Activated CD4-positive, alpha-beta memory T cell treated with anti-CD3 and anti-CD28 coated beads, Interleukin-2, amount 10 ng/mL, durations not matched to agents 7 days and 5 days (primary cell): ENCODE results near the gene AMHR2. TPM values are rescaled to one million over a fixed set of nuclear protein-coding genes. Genes with fewer than 3 reads are reported as not detected.
"Not testable (repeated sequence)": the region's sequence is repeated elsewhere in the genome, so short reads cannot be mapped to it uniquely, and the experiment has no call there.

Experiments
- CTCF ChIA-PET: fragments of 350-600 bp; sonication (Branson Sonifier 250); formaldehyde crosslinking; loops from one replicate; lab custom pipeline; 2021; ENCODE audit warnings: antibody characterized with exemption, inconsistent platforms; lab: Charles Lee
- POLR2A ChIA-PET: fragments of 350-600 bp; sonication (Branson Sonifier 250); formaldehyde crosslinking; loops from one replicate; lab custom pipeline; 2021; ENCODE audit warnings: antibody characterized with exemption; lab: Charles Lee
- DNase-seq: peaks from one replicate; pipeline ENCODE4 v3.0.0-alpha.2; 2020
- H3K27ac Mint-ChIP-seq: one replicate; pipeline ENCODE4 v1.8.0; 2021; ENCODE audit warnings: mild to moderate bottlenecking, mixed read lengths
- H3K27me3 Mint-ChIP-seq: one replicate; pipeline ENCODE4 v1.8.0; 2021; ENCODE audit warnings: mixed read lengths
- H3K36me3 Mint-ChIP-seq: one replicate; pipeline ENCODE4 v1.8.0; 2021; ENCODE audit warnings: low read depth, mixed read lengths
- H3K4me1 Mint-ChIP-seq: one replicate; pipeline ENCODE4 v1.8.0; 2021; ENCODE audit warnings: mixed read lengths
- H3K4me3 Mint-ChIP-seq: one replicate; pipeline ENCODE4 v1.8.0; 2021; ENCODE audit warnings: mild to moderate bottlenecking, mixed read lengths
- H3K9me3 Mint-ChIP-seq: one replicate; pipeline ENCODE4 v1.8.0; 2021; ENCODE audit warnings: mixed read lengths
- total RNA-seq, 2 experiments: library from RNA; stranded (reverse); gene quantifications; one replicate each; pipeline ENCODE4 v1.2.3, GENCODE V29; 2021

The AMHR2 gene
- not detected for total RNA-seq

DNA sequence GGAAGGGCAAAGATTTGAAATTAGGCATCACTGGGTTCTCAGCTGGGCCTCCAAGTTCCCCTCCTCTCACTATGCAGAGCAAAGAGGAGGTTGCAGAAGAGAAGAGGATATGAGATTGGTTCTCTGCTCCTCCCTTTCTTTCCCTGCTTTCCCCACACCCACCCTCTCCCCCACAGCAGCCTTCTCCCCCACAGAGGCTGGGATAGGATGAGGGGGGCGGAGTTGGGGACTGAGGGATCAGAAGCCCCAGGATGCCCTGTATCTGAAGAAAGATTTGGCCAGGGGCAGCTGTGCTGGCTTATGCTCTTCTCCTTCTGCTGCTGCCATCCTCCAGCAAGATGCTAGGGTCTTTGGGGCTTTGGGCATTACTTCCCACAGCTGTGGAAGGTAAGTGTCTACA, at the start of gene AMHR2:
AMHR2 (plus strand) TSS at position 259 of the 400 bp plus-strand sequence; CDS start at position 339, 80 bp downstream.
- ChIA-PET CTCF (interaction anchor here (1.4 to 7.8 kb wide), 3 partner anchors 69 to 100 kb away, joined by 3 to 138 read pairs (median 6); no protein-coding TSS in a partner anchor), POLR2A (interaction anchor here (0.8 kb wide), 1 partner anchor 18 kb away, joined by 3 read pairs; the partner anchor contains the start of gene PRR13)
- Mint-ChIP-seq H3K4me3 (no peak within 1 kb of the TSS), H3K27ac (no peak within 1 kb of the TSS), H3K4me1 (peaks cover 28% of the 10 kb centered on the region), H3K27me3 (peaks cover 4% of the 10 kb centered on the region), H3K9me3 (no peaks in the 10 kb centered on the region), H3K36me3 (no peaks in the 10 kb centered on the region)
- no peak for DNase-seq

DNA sequence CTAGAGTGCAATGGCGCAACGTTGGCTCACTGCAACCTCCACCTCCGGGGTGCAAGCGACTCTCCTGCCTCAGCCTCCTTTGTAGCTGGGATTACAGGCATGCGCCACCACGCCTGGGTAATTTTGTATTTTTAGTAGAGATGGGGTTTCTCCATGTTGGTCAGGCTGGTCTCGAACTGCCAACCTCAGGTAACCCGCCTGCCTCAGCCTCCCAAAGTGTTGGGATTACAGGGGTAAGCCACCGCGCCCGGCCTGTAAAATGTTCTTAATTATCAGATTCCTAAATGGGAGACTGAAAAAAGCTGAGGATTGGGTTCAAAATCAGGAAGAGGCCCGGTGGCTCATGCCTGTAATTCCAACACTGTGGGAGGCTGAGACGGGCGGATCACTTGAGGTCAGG, 49.4 kb upstream of the AMHR2 start:
- DNase-seq, H3K27me3 Mint-ChIP-seq, H3K4me3 Mint-ChIP-seq, H3K36me3 Mint-ChIP-seq, H3K9me3 Mint-ChIP-seq: not testable (repeated sequence)
- POLR2A ChIA-PET: interaction anchor here (1.0 kb wide), 1 partner anchor 49 kb away, joined by 3 read pairs; no protein-coding TSS in a partner anchor
- H3K27ac Mint-ChIP-seq: peak overlapping the region; percentile 76
- CTCF ChIA-PET: interaction anchor here (0.8 to 1.2 kb wide), 4 partner anchors 30 to 53 kb away, joined by 3 read pairs; partner anchors contain the start of gene AAAS
- peaks cover 38% of the 10 kb centered on the region for H3K4me1 Mint-ChIP-seq

DNA sequence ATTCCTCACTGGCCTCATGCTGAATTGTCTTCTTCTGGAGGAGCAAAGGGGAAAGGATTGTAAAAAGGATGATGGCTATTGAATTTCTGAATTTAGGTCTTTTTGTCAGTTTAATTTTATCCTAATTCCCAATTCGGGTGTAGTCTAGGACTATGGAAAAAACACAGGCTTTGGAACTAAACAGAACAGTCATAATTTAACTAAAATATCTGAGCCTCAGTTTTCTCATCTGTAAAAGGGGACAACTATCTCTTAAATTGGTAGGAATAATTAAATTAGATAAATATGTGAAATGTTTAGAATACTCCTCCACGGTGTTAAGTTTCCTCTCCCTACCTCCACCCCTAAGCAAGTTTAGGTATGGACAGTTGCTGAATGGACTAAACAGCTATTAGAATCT, 46.9 kb upstream of the AMHR2 start:
- DNase-seq: no peak
- H3K9me3 Mint-ChIP-seq: no peaks in the 10 kb centered on the region
- H3K4me3 Mint-ChIP-seq: no peak overlapping the region
- no peaks in the 10 kb centered on the region for H3K27me3 Mint-ChIP-seq
- H3K36me3 Mint-ChIP-seq: peaks cover 7% of the 10 kb centered on the region
- CTCF ChIA-PET: interaction anchor here (0.8 to 3.3 kb wide), 2 partner anchors 45 to 131 kb away, joined by 3 to 17 read pairs; no protein-coding TSS in a partner anchor
- peaks cover 32% of the 10 kb centered on the region for H3K4me1 Mint-ChIP-seq
- no peak overlapping the region for H3K27ac Mint-ChIP-seq
- POLR2A ChIA-PET: interaction anchor here (1.7 kb wide), 1 partner anchor 10 kb away, joined by 5 read pairs; no protein-coding TSS in a partner anchor

DNA sequence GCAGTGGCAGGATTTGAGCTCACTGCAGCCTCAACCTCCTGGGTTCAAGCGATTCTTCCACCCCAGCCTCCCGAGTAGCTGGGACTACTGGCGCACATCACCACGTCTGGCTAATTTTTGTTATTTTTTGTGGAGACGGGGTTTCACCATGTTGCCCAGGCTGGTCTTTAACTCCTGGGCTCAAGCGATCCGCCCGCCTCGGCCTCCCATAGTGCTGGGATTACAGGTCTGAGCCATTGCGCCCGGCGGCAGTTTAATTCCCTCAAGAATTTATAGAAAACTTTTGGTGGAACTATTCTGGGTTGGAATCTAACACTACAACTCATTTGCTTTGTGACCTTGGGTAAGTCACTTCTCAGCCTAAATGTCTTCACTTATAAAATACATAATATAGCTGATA, 45.4 kb upstream of the AMHR2 start:
- Mint-ChIP-seq H3K9me3 (no peaks in the 10 kb centered on the region), H3K27me3 (no peaks in the 10 kb centered on the region), H3K36me3 (peaks cover 21% of the 10 kb centered on the region), H3K4me3 (no peak overlapping the region), H3K4me1 (peaks cover 37% of the 10 kb centered on the region), H3K27ac (no peak overlapping the region)
- no peak for DNase-seq
- ChIA-PET POLR2A (interaction anchor here (0.7 to 2.4 kb wide), 12 partner anchors 12 to 218 kb away, joined by 3 to 25 read pairs (median 9); partner anchors contain the start of genes CSAD, TARBP2 and ZNF740), CTCF (interaction anchor here (1.8 to 3.3 kb wide), 5 partner anchors 26 to 57 kb away, joined by 9 to 27 read pairs (median 17); partner anchors contain the start of gene AAAS)

DNA sequence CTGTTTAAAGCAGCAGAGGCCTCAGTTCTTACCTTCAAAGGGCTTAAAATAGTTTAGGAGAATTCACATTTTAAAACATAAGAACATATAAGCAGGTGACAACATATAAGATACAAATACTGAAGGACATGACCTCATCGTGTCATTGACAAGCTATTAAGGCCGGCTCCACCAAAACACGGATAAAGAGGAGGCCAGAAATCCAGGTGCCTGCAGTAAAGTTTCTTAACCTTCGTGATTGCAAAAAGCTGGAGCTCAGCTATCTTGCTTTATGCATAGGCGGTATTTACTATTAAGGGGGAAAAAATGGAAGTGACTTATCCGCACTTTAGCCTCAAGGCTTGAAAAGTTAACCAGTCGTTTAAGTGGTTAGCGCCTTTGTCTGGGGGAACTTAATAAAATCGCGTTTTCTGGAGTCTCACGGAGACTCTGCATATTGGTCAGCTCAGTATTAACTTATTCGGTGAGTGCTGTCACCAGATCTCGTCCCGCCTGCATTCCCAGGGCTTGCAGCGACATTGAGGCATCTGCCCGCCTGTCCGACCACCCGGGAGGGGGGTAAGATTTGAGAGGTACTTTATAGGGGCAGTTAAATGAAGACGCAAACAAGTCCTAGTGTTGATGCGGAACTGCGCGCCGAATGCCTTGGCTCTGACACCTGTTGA, 44.8 kb upstream of the AMHR2 start:
- POLR2A ChIA-PET: interaction anchor here (0.6 to 2.4 kb wide), 30 partner anchors 8 to 373 kb away, joined by 3 to 25 read pairs (median 4); partner anchors contain the start of genes AAAS, CSAD, EIF4B and PFDN5
- H3K27me3 Mint-ChIP-seq: no peaks in the 10 kb centered on the region
- peaks cover 38% of the 10 kb centered on the region for H3K4me1 Mint-ChIP-seq
- H3K36me3 Mint-ChIP-seq: peaks cover 28% of the 10 kb centered on the region
- no peaks in the 10 kb centered on the region for H3K9me3 Mint-ChIP-seq
- DNase-seq: no peak
- CTCF ChIA-PET: interaction anchor here (0.7 to 3.3 kb wide), 13 partner anchors 24 to 297 kb away, joined by 3 to 27 read pairs (median 6); partner anchors contain the start of genes AAAS, ATP5MC2, MAP3K12 and TARBP2
- H3K4me3 Mint-ChIP-seq: no peak overlapping the region
- H3K27ac Mint-ChIP-seq: no peak overlapping the region

DNA sequence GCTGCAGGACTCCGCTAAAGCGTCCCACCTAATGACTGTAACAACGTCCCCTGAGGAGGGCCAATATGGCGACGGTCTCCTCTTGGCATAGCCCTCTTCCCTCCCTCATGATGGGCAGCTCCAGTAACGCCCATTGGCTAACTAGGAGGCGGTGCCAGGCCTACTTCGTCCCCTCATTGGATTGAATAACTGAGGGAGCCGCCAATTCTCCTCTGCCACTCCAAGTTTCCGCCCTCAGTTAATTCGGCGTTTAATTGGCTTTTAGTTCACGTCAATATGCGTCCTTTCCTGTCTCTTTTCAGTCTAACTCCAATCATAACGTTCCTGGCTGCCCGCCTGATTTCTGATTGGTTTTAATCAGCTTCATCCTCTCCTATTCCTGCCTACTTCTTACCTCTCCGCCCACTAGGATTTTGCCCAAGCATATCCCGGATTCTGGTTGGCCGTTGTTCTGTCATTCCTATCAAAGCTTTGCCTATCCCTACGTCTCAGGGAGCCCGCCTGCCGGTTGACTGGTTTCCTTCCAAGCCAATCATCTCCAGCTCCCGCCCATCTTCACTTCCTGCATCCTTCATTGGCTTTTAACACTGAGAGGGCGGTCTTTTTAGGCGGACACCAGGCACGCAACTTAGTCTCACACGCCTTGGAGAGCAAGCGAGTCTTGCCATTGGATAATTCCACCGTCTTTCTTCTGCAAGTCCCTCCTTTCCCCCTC, 44.1 kb upstream of the AMHR2 start:
- Mint-ChIP-seq H3K27me3 (no peaks in the 10 kb centered on the region), H3K9me3 (no peaks in the 10 kb centered on the region), H3K27ac (no peak overlapping the region), H3K4me3 (no peak overlapping the region), H3K4me1 (peaks cover 40% of the 10 kb centered on the region), H3K36me3 (peaks cover 32% of the 10 kb centered on the region)
- ChIA-PET CTCF (interaction anchor here (0.7 to 3.3 kb wide), 14 partner anchors 24 to 296 kb away, joined by 3 to 27 read pairs (median 4); partner anchors contain the start of genes AAAS, ATP5MC2, MAP3K12 and TARBP2), POLR2A (interaction anchor here (0.6 to 2.4 kb wide), 36 partner anchors 9 to 373 kb away, joined by 3 to 25 read pairs (median 3); partner anchors contain the start of genes AAAS, CSAD, EIF4B and PFDN5)
- peak; percentile 99 for DNase-seq

DNA sequence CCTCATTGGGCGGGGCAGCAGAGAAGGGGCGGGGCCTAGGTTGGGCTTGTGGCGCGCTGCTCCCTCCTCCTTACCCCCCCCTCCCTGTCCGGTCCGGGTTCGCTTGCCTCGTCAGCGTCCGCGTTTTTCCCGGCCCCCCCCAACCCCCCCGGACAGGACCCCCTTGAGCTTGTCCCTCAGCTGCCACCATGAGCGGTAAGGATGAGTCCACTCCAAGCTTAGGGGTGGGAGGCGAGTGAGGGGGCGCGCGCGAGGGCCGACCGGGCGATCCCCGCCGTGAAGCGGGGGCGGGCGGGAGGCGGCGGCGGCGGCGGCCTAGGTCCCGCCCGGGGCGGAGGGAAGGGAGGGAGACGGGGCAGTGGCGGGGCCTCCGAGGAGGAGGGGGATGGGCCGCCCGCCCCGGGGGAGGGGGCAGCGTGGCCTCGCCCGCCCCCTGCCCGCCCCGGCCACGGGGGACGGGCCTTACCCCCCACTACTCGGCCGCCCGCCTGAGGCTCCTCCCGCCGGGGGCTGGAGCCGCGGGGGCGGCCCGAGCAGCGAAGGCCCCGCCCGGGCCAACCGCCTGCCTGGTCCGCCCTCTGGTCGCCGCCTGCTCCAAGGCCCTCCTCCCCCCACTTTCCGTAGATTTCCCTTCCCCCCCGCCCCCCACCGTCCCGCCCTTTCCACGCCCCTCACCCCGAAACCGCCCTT, 43.4 kb upstream of the AMHR2 start, which contains the start of gene SP1:
SP1 (plus strand) TSS at position 73 of the 690 bp plus-strand sequence; CDS start at position 189, 116 bp downstream.
- DNase-seq: peak; percentile 92
- Mint-ChIP-seq H3K27me3 (no peaks in the 10 kb centered on the region), H3K9me3 (no peaks in the 10 kb centered on the region), H3K4me1 (peaks cover 41% of the 10 kb centered on the region), H3K27ac (peak within 1 kb of the TSS; percentile 86), H3K4me3 (peak within 1 kb of the TSS; percentile 88), H3K36me3 (peaks cover 34% of the 10 kb centered on the region)
- ChIA-PET POLR2A (interaction anchor here (0.7 to 2.4 kb wide), 23 partner anchors 14 to 374 kb away, joined by 3 to 25 read pairs (median 8); partner anchors contain the start of genes AAAS, CSAD, EIF4B and PFDN5), CTCF (interaction anchor here (0.8 to 3.3 kb wide), 15 partner anchors 28 to 295 kb away, joined by 3 to 61 read pairs (median 8); partner anchors contain the start of genes AAAS, ATP5MC2, MAP3K12 and TARBP2)

DNA sequence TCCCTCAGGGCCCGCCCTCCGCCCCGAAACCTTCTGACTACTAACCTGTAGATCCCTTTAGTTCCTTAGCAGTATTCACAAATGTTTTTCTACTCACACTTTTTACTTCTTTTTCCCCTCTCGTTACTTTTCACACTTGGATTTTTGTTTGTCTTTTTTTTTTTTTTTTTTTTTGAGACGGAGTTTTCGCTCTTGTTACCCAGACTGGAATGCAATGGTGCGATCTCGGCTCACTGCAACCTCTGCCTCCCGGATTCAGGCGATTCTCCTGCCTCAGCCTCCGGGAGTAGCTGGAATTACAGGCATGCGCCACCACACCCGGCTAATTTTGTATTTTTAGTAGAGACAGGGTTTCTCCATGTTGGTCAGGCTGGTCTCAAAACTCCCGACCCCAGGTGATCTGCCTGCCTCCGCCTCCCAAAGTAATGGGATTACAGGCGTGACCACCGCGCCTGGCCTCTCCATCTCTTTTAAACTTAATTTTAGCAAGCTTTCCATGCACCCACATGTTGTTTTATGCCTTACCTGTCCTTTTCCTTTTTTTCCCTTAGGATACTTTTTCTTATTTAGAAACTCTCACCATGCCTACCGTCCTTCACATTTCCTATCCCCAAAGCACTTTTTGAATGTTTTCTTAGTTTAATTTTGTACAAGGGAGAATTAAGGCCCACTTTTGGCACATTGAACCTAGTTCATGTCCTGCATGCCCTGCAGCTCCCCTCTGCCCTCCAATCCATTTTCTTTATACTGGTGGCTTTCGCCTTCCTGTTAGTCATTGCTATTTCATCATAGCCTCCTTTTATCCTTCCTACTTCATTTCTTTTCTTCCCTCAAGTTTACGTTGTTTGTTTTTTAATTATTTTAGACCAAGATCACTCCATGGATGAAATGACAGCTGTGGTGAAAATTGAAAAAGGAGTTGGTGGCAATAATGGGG, 42.6 kb upstream of the AMHR2 start:
- Mint-ChIP-seq H3K36me3 (peaks cover 37% of the 10 kb centered on the region), H3K27me3 (no peaks in the 10 kb centered on the region), H3K4me3 (peak overlapping the region; percentile 88), H3K9me3 (no peaks in the 10 kb centered on the region), H3K27ac (peak overlapping the region; percentile 86), H3K4me1 (peaks cover 45% of the 10 kb centered on the region)
- no peak for DNase-seq
- ChIA-PET POLR2A (interaction anchor here (0.6 to 2.5 kb wide), 13 partner anchors 13 to 172 kb away, joined by 3 to 20 read pairs (median 5); partner anchors contain the start of gene AAAS), CTCF (interaction anchor here (0.9 to 2.9 kb wide), 14 partner anchors 19 to 128 kb away, joined by 3 to 61 read pairs (median 5); partner anchors contain the start of gene AAAS)

DNA sequence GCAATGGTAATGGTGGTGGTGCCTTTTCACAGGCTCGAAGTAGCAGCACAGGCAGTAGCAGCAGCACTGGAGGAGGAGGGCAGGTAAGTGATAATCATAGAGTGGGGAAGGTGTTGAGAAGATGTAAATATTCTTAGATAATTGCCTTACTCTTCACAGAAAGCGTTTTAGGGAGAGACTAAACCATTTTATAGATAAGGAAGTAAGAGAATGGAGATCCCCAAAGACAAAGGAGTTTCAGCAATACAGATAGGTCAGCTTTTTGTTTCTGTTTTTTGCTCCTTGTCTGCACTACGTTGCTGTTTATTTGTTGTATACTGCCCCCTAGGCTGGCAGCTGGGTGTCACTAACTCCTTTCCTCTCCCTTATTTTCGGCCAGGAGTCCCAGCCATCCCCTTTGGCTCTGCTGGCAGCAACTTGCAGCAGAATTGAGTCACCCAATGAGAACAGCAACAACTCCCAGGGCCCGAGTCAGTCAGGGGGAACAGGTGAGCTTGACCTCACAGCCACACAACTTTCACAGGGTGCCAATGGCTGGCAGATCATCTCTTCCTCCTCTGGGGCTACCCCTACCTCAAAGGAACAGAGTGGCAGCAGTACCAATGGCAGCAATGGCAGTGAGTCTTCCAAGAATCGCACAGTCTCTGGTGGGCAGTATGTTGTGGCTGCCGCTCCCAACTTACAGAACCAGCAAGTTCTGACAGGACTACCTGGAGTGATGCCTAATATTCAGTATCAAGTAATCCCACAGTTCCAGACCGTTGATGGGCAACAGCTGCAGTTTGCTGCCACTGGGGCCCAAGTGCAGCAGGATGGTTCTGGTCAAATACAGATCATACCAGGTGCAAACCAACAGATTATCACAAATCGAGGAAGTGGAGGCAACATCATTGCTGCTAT, 41.7 kb upstream of the AMHR2 start:
- Mint-ChIP-seq H3K9me3 (no peaks in the 10 kb centered on the region), H3K27me3 (no peaks in the 10 kb centered on the region), H3K4me1 (peaks cover 47% of the 10 kb centered on the region), H3K4me3 (peak overlapping the region; percentile 88), H3K36me3 (peaks cover 42% of the 10 kb centered on the region), H3K27ac (peak overlapping the region; percentile 86)
- DNase-seq: peak; percentile 69
- CTCF ChIA-PET: interaction anchor here (0.9 to 2.9 kb wide), 15 partner anchors 20 to 127 kb away, joined by 3 to 61 read pairs (median 5); partner anchors contain the start of gene AAAS
- POLR2A ChIA-PET: interaction anchor here (0.7 to 2.5 kb wide), 9 partner anchors 13 to 113 kb away, joined by 3 to 12 read pairs (median 5); no protein-coding TSS in a partner anchor

DNA sequence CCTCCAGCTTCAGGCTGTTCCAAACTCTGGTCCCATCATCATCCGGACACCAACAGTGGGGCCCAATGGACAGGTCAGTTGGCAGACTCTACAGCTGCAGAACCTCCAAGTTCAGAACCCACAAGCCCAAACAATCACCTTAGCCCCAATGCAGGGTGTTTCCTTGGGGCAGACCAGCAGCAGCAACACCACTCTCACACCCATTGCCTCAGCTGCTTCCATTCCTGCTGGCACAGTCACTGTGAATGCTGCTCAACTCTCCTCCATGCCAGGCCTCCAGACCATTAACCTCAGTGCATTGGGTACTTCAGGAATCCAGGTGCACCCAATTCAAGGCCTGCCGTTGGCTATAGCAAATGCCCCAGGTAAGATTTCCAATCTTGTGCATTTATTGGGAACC, 40.4 kb upstream of the AMHR2 start:
- CTCF ChIA-PET: interaction anchor here (0.9 to 2.9 kb wide), 6 partner anchors 31 to 125 kb away, joined by 3 to 61 read pairs (median 4); no protein-coding TSS in a partner anchor
- DNase-seq: no peak
- POLR2A ChIA-PET: interaction anchor here (1.4 to 2.5 kb wide), 2 partner anchors 31 to 34 kb away, joined by 4 to 9 read pairs; no protein-coding TSS in a partner anchor
- Mint-ChIP-seq H3K4me1 (peaks cover 56% of the 10 kb centered on the region), H3K27me3 (no peaks in the 10 kb centered on the region), H3K4me3 (peak overlapping the region; percentile 47), H3K36me3 (peaks cover 52% of the 10 kb centered on the region), H3K27ac (peak overlapping the region; percentile 86), H3K9me3 (no peaks in the 10 kb centered on the region)
